NB4 (cell line): ENCODE data around the gene LEKR1.

Experiments
- CTCF ChIP-seq: IDR thresholded peaks from one replicate; pipeline ENCODE4 v1.5.1; 2012; ENCODE audit warnings: low read depth, low read length
- POLR2A ChIP-seq: IDR thresholded peaks from 2 replicates; pipeline ENCODE4 v1.6.1; 2011; ENCODE audit warnings: mild to moderate bottlenecking; ENCODE audit not compliant: insufficient read length; ENCODE audit errors: extremely low read depth

GRCh38 chr3:157086060-157086750 is 260.1 kb downstream of the LEKR1 start:
- no peak for TF ChIP-seq CTCF
- TF ChIP-seq POLR2A: no peak
